HG02678 (cell line): ENCODE measurements around the gene PLEKHG7.

Experiments used
- ATAC-seq: cut with Tn5 transposase; IDR thresholded peaks from one replicate; pipeline ENCODE4 v1.9.1; 2021; ENCODE audit warnings: mild to moderate bottlenecking, moderate library complexity; ENCODE audit not compliant: unreplicated experiment

The PLEKHG7 gene

GRCh38 chr12:92706594-92706993 is 3.8 kb downstream of the PLEKHG7 start:
- ATAC-seq = no peak

GRCh38 chr12:92707926-92708325 is 5.1 kb downstream of the PLEKHG7 start:
- no peak for ATAC-seq

GRCh38 chr12:92715625-92716024 is 12.8 kb downstream of the PLEKHG7 start:
- ATAC-seq = no peak

GRCh38 chr12:92717202-92717601 is 14.4 kb downstream of the PLEKHG7 start:
- no peak for ATAC-seq

DNA sequence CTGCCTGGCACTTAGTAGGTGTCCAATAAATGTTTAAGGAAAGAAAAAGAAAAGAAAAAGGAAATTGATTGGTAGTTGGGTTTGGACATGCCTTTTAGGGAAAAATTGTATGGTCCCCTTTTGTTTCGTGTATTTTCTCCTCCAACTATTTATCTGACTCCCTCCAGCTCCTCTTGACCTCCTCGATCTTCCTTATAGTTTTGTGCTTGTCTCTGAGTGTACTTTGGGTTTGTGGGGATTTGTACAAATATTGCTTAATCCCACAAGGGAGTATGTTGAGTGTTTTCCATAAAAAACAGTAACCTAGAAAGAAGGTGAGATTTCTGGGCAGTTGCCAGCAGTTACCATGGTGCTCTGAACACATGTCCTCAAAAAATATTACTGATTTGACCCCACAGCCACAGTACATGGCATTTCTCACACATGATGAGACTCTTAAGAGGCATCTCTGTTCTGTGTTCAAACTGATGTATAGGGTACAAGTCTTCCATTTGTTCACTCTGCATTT is 15.7 kb downstream of the PLEKHG7 start:
- no peak for ATAC-seq

DNA sequence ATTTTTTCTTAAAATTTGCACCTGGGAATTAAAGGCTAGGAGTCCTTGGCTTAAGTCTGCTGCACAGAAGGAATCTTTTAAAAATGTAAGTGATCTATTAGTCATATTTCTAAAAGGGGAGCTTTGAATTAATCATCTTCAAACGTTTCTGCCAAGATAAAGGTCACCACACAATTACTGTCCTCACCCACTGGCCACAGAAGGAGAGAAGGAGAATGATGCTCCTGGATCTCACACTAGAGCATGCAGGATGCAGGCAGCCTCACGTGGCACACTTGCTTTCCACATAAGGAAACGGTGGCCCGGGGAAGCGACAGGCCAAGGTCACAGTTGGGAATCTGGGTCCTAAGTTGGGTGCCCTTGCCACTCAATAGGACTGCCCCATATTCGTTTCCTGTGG is 16.9 kb downstream of the PLEKHG7 start:
- no peak for ATAC-seq

DNA sequence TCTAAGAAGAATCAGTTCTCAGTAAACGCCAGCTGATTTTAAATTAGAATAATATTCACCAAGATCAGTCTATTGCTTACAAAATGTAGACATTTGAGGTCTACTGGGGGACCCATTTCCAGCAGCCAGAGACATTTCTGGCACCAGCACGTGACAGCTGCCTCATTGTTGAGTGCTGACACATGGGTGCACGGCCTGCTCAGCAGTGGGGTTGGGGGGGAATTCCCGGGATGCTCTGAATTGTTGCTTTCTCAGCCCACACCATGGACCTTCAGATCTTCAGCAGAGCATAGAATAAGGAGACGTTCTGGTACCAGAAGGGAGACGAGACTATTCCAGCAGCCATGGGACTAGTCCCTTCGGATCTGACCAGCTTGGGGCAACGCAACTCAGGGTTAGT is 18.3 kb downstream of the PLEKHG7 start:
- no peak for ATAC-seq

DNA sequence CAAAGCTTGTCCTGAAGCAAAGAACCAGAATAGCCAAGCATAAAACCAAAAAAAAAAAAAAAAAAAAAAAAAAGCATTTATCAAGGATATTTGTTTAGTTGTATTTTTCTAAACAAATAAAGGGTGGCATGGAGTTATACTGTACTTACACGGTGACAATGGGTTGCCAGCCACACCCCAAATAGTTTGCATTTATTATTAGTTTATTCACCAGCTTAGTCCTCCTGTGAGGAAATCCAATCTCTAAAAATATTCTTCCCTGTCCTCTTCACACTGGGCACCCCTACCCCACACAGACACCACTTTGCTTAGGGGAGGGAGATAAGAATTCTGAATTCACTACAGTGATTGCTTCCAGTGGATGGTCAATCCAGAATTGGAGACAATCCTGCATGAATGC is 18.9 kb downstream of the PLEKHG7 start:
- ATAC-seq = no peak

DNA sequence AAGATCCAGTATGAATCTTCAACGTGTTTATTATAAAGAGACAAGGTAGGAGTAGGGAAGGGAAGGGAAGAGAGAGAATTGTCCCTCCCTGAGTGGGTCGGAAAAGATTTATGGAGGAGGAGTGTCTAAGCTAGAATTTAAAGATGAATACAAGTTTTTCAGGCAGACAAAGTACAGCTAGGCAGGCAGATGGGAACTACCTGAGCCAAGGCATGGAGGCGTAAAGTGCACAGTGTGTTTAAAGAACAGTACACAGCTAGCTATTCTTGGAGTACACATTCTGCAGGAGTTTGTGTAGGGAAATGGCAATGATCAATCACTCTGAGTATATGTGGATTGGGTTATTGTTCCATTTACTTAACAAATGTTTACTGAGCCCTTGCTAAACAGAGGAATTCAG is 20.1 kb downstream of the PLEKHG7 start:
- no peak for ATAC-seq

- ATAC-seq = no peak
These were observed 24.1 kb downstream of the PLEKHG7 start for GRCh38 chr12:92726850-92727249.

- ATAC-seq = no peak
These were observed 27.1 kb downstream of the PLEKHG7 start for GRCh38 chr12:92729773-92730305.

- ATAC-seq = no peak
These were observed 28.0 kb downstream of the PLEKHG7 start for GRCh38 chr12:92730758-92731157.

- ATAC-seq = no peak
These were observed 29.4 kb downstream of the PLEKHG7 start for GRCh38 chr12:92732216-92732615.

DNA sequence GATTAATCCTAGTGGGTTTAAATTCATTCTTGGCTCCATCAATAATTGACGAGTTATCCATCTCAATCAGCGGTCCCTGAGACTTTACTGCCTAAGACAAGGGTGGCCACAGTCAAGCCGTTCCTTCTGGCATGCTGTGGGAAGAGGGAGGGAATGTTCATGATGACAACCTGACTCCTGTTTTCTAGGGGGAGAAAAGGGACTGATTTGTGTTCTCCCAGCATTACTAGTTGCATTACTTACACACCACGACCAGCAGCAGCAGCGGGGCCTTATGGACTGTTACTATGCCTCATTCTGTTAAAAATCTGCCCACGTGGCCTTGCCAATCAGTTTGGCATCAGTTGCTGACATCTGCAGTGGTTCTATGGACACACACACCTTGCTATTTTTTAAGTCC is 29.9 kb downstream of the PLEKHG7 start:
- ATAC-seq = no peak

- ATAC-seq = no peak
These were observed 30.4 kb downstream of the PLEKHG7 start for GRCh38 chr12:92733181-92733580.

GRCh38 chr12:92733661-92734060 is 30.9 kb downstream of the PLEKHG7 start:
- ATAC-seq = no peak

GRCh38 chr12:92735131-92735721 is 32.4 kb downstream of the PLEKHG7 start:
- ATAC-seq = no peak

DNA sequence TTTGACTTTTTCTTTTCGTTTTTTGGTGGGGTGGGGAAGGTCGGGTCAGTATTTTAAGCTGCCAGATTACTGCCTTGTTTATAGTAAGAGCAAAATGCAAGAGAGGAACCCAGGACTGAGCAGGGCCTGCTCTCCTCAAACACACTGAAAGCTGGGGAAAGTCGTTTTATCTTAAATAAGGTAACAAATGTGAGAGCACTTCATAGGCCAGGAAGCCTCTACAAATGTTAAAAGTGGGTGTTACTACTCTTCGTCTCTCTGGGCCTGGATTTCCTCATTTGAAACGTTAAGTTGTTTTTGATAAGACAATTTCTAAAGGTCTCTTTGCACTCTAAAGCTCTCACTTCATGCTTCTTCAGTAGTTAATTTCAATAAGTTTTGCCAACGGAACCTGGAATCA is 33.8 kb downstream of the PLEKHG7 start:
- no peak for ATAC-seq

- ATAC-seq = no peak
These were observed 35.4 kb downstream of the PLEKHG7 start for GRCh38 chr12:92737855-92738850.

DNA sequence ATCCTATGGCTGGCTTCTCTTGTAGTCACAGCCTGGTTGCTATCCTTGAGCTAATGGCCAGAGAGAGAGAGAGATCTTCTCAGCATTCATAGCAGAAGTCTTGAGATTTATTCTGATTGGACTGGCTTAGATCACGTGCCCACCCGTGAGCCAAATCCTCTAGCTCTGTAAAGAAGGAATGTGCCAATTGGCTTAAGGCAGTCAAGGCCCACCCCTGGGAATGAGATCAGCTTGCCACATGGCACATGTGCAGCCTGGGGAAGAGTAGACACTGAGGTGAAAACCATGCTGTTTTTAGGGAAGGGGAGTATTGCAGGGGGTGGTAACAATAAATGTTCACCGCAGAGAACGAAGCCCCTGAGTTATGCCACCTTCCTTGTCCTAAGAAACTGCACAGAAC is 36.3 kb downstream of the PLEKHG7 start:
- no peak for ATAC-seq

DNA sequence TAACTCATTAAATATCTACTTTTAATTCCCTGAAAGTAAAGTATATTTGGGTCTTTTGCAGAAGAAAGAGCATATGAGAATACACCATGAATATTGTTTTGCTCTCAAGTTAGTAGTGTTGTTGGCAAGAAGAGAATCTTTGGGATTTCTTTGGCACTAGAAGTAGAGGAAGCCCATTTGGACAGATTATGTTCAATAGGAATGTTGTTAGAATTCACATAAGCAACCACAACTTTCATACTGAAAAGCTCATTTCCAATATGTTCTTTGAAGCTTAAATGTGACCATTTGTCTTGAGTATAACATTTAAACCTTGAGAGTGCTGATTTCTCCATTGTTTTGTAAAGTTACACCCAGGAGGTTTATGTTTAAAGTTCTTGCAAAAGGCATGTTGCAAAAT is 37.6 kb downstream of the PLEKHG7 start:
- ATAC-seq = no peak

GRCh38 chr12:92743026-92743425 is 40.2 kb downstream of the PLEKHG7 start:
- no peak for ATAC-seq
